HG03432 (cell line): Measurements from ENCODE around the gene SETBP1.
A peak's percentile ranks its signal among the peaks of the same experiment; 100 is the strongest.

Source experiments
- ATAC-seq: cut with Tn5 transposase; IDR thresholded peaks from one replicate; pipeline ENCODE4 v1.9.1; 2021; ENCODE audit warnings: mild to moderate bottlenecking, moderate library complexity; ENCODE audit not compliant: unreplicated experiment

Gene SETBP1

GRCh38 chr18:44837482-44838180 lies 156.9 kb downstream of the SETBP1 start:
- no peak for ATAC-seq

- peak; percentile 99 for ATAC-seq
Measured at GRCh38 chr18:44838971-44839666, 158.4 kb downstream of the SETBP1 start.

GRCh38 chr18:44840058-44840790 lies 159.5 kb downstream of the SETBP1 start:
- ATAC-seq: no peak

GRCh38 chr18:44841221-44841620 lies 160.5 kb downstream of the SETBP1 start:
- ATAC-seq: no peak

GRCh38 chr18:44841752-44842587 lies 161.3 kb downstream of the SETBP1 start:
- ATAC-seq: no peak

GRCh38 chr18:44842588-44843412 lies 162.1 kb downstream of the SETBP1 start:
- no peak for ATAC-seq

DNA sequence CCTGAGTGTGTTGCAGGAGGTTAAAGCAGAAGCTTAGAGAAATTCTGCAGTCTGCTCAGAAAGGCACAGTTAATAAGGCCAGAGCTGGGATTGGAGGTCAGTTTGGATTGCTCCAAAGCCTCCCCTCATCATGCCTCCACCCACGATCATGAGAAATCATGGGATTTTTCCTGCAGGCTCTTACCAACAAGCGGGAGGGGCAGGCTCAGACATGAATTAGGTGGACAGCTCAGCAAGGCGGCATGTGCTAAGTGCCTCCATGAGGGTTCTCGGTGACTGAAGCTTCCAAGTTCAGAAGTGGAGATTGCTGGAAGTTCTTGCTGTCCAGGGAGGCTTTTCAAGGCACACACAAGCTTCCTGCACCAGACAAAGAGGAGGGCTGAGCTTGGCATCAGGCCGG lies 163.8 kb downstream of the SETBP1 start:
- no peak for ATAC-seq

- ATAC-seq: no peak
Measured at GRCh38 chr18:44846450-44846849, 165.8 kb downstream of the SETBP1 start.

- ATAC-seq: no peak
Measured at GRCh38 chr18:44848644-44849335, 168.1 kb downstream of the SETBP1 start.

- no peak for ATAC-seq
Measured at GRCh38 chr18:44849361-44849760, 168.7 kb downstream of the SETBP1 start.

- no peak for ATAC-seq
Measured at GRCh38 chr18:44850001-44850400, 169.3 kb downstream of the SETBP1 start.

DNA sequence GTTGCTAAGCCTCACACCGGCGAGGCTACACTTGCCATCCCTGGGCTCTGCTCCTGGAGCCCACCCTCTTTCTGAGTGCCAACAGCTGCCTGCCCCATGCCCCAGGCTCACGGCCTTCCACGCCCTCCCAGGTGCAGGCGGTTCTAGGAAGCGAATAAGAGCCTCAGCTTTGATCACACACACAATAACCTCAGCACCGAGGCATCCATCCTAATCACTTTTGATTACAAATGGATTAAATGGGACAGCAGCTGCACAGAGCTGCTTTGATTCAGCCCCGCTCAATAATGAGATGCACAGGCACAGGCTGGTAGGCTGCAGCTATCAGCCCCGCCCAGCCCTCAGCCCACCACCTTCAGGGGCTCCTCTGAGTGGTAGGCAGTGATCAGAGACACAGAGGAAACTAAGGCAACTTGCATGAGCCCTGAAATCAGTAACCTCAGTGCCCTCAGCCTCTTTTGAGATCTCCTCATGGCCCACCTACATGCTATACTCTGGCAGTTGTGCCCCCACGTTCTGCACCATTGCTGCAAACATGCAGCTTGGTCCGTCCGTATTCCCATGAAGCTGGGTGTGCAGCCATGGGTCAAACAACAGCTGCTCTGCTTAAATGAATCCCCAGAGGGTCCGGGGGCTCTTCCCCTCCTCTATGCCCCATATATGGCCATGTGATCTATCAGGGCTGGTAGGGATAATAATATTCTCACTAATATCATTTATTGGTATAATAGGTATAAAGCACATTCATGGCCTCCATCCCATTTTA lies 171.4 kb downstream of the SETBP1 start:
- ATAC-seq: no peak

DNA sequence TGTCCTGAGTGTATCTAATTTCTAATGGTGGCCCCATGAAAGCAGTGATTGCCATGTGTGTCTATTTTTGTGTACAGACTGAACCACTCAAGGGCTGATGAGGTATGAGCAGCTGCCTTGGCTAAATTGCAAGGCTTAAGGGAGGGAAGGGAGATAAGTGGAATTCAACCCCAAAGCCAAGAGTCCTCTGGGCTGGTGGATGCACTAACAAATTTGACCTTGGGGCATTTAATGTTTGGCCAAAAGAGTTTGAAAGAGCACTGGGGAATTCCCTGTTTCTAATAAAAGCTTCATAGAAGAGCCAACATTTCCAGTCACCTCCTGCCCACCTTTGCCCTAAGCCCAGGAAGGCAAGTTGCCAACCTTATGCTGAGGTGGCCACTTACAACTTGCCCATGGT lies 172.1 kb downstream of the SETBP1 start:
- no peak for ATAC-seq

DNA sequence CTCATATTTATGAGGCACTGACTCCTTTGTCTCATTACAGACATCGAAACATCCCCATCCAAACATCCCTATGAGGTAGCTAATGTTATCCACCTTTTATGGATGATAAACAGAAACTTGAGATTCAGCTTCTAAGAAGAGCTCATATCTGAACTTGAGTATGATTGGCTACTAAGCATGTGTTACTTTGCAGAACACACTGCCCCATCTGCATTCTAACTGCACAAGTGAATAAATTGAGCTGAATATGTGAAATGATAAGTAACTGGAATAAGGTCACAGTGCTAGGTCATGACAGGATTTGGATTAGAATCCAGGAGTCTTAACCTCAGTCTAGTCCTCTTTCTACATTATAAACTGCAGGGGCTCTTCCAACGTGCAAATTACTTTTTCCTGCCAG lies 172.7 kb downstream of the SETBP1 start:
- ATAC-seq: no peak

- no peak for ATAC-seq
Measured at GRCh38 chr18:44855681-44856080, 175.0 kb downstream of the SETBP1 start.

DNA sequence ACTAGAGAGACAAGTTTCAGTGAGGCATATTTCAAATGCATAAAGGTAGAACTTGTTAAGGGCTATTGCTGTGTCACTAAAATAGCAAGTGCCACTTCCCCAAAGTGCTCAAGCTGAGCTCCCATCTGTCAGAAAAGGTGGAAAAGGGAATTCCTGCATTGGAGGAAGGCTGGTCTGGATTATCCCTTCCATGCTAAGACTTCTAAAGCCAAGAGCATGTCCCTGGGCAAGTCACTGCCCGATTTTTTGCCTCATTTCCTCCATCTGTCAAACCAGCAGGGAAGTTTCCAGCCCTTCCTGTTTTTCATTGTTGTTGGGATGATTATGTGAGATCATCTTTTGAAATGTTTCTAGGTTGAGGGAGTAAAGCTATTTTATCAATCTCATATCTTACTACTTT lies 175.5 kb downstream of the SETBP1 start:
- no peak for ATAC-seq

- no peak for ATAC-seq
Measured at GRCh38 chr18:44857081-44857480, 176.4 kb downstream of the SETBP1 start.

GRCh38 chr18:44857744-44858491 lies 177.2 kb downstream of the SETBP1 start:
- ATAC-seq: no peak
